ENCODE data around the gene DNAH5.

Gene DNAH5

DNA sequence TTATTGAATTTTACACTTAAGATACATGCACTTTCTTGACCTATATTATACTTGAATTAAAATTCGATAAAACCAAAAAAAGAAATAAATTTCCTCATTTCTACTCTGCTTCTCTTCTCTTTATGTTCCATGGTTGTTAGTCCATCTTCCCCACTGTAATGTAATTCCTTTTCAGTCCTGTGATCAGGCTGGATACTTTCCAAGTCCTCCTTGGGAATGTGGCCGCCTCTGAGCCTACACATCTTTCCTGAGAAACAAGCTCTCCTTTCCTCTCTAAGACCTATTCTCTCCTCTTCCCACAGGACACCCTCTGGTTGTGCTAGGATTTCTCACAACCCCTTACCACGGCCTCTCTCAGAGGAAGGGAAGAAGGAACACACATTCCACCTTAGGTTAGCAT is 285.1 kb downstream of the DNAH5 start:
- Histone ChIP-seq H3K27ac (ENCODE audit: low read depth, low read length) (no peak overlapping the region), H3K4me1 (ENCODE audit: control insufficient read depth in 5 of 5, insufficient read depth in 5 of 5, low read length in 5 of 5) (no peaks in the 10 kb centered on the region), H3K4me3 (ENCODE audit: low read depth in 1 of 5, low read length in 5 of 5) (no peak overlapping the region), H3K9me3 (ENCODE audit: control insufficient read depth in 5 of 5, low read length in 5 of 5) (peaks cover 0 to 11% (median 0%) of the 10 kb centered on the region in 5 donors), H3K9ac (ENCODE audit: low read length in 5 of 5) (no peak overlapping the region), H3K27me3 (ENCODE audit: control insufficient read depth in 5 of 5, insufficient read depth in 4 of 5, low read length in 5 of 5) (peaks cover 0 to 2% (median 0%) of the 10 kb centered on the region in 5 donors), H3K36me3 (ENCODE audit: control insufficient read depth in 5 of 5, insufficient read depth in 5 of 5, low read length in 5 of 5) (no peaks in the 10 kb centered on the region)

DNA sequence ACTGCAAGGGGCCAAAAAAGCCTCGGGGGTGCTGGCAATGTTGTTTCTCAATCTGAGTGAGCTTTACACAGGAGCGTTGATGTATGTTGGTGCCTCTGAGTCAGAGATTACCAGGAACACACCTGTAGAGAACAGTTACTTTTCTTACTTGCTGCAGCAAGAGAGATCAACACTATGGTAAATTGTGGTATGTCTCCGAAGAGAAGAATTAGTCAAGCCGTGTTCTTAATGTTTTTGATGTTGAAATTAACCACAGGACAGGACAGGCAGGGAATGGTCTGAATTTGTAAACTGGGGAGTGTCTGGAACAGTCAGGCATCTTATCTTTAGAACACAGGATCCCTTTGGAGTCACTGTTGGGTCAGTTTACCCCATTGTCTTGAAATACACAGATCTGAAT is 285.7 kb downstream of the DNAH5 start:
- H3K9me3 ChIP-seq (ENCODE audit: control insufficient read depth in 5 of 5, low read length in 5 of 5), result peaks cover 0 to 11% (median 0%) of the 10 kb centered on the region in 5 donors
- H3K4me3 ChIP-seq (ENCODE audit: low read depth in 1 of 5, low read length in 5 of 5), result no peak overlapping the region
- H3K27me3 ChIP-seq (ENCODE audit: control insufficient read depth in 5 of 5, insufficient read depth in 4 of 5, low read length in 5 of 5), result peaks cover 0 to 2% (median 0%) of the 10 kb centered on the region in 5 donors
- H3K4me1 ChIP-seq (ENCODE audit: control insufficient read depth in 5 of 5, insufficient read depth in 5 of 5, low read length in 5 of 5), result no peaks in the 10 kb centered on the region
- H3K27ac ChIP-seq (ENCODE audit: low read depth, low read length), result no peak overlapping the region
- no peaks in the 10 kb centered on the region for H3K36me3 ChIP-seq (ENCODE audit: control insufficient read depth in 5 of 5, insufficient read depth in 5 of 5, low read length in 5 of 5)
- no peak overlapping the region for H3K9ac ChIP-seq (ENCODE audit: low read length in 5 of 5)

- H3K4me3 ChIP-seq (ENCODE audit: low read depth in 1 of 5, low read length in 5 of 5), result no peak overlapping the region
- H3K27ac ChIP-seq (ENCODE audit: low read depth, low read length), result no peak overlapping the region
- H3K9me3 ChIP-seq (ENCODE audit: control insufficient read depth in 5 of 5, low read length in 5 of 5), result peaks cover 0 to 8% (median 0%) of the 10 kb centered on the region in 5 donors
- no peak overlapping the region for H3K9ac ChIP-seq (ENCODE audit: low read length in 5 of 5)
- no peaks in the 10 kb centered on the region for H3K4me1 ChIP-seq (ENCODE audit: control insufficient read depth in 5 of 5, insufficient read depth in 5 of 5, low read length in 5 of 5)
- H3K27me3 ChIP-seq (ENCODE audit: control insufficient read depth in 5 of 5, insufficient read depth in 4 of 5, low read length in 5 of 5), result peaks cover 0 to 2% (median 0%) of the 10 kb centered on the region in 5 donors
- H3K36me3 ChIP-seq (ENCODE audit: control insufficient read depth in 5 of 5, insufficient read depth in 5 of 5, low read length in 5 of 5), result no peaks in the 10 kb centered on the region
These were observed 286.3 kb downstream of the DNAH5 start for GRCh38 chr5:13658152-13658551.

GRCh38 chr5:13653709-13654108 is 290.8 kb downstream of the DNAH5 start:
- no peaks in the 10 kb centered on the region for H3K27me3 ChIP-seq (ENCODE audit: control insufficient read depth in 5 of 5, insufficient read depth in 4 of 5, low read length in 5 of 5)
- H3K4me3 ChIP-seq (ENCODE audit: low read depth in 1 of 5, low read length in 5 of 5), result no peak overlapping the region
- H3K9ac ChIP-seq (ENCODE audit: low read length in 5 of 5), result no peak overlapping the region
- no peaks in the 10 kb centered on the region for H3K36me3 ChIP-seq (ENCODE audit: control insufficient read depth in 5 of 5, insufficient read depth in 5 of 5, low read length in 5 of 5)
- no peaks in the 10 kb centered on the region for H3K4me1 ChIP-seq (ENCODE audit: control insufficient read depth in 5 of 5, insufficient read depth in 5 of 5, low read length in 5 of 5)
- H3K27ac ChIP-seq (ENCODE audit: low read depth, low read length), result no peak overlapping the region
- H3K9me3 ChIP-seq (ENCODE audit: control insufficient read depth in 5 of 5, low read length in 5 of 5), result peaks cover 0 to 8% (median 0%) of the 10 kb centered on the region in 5 donors

- no peak overlapping the region for H3K9ac ChIP-seq (ENCODE audit: low read length in 5 of 5)
- no peaks in the 10 kb centered on the region for H3K36me3 ChIP-seq (ENCODE audit: control insufficient read depth in 5 of 5, insufficient read depth in 5 of 5, low read length in 5 of 5)
- no peak overlapping the region for H3K27ac ChIP-seq (ENCODE audit: low read depth, low read length)
- no peak overlapping the region for H3K4me3 ChIP-seq (ENCODE audit: low read depth in 1 of 5, low read length in 5 of 5)
- no peaks in the 10 kb centered on the region for H3K27me3 ChIP-seq (ENCODE audit: control insufficient read depth in 5 of 5, insufficient read depth in 4 of 5, low read length in 5 of 5)
- H3K9me3 ChIP-seq (ENCODE audit: control insufficient read depth in 5 of 5, low read length in 5 of 5), result no peaks in the 10 kb centered on the region
- H3K4me1 ChIP-seq (ENCODE audit: control insufficient read depth in 5 of 5, insufficient read depth in 5 of 5, low read length in 5 of 5), result no peaks in the 10 kb centered on the region
These were observed 294.8 kb downstream of the DNAH5 start for GRCh38 chr5:13649656-13650055.

- H3K9ac ChIP-seq (ENCODE audit: low read length in 5 of 5), result no peak overlapping the region
- no peak overlapping the region for H3K27ac ChIP-seq (ENCODE audit: low read depth, low read length)
- H3K36me3 ChIP-seq (ENCODE audit: control insufficient read depth in 5 of 5, insufficient read depth in 5 of 5, low read length in 5 of 5), result no peaks in the 10 kb centered on the region
- H3K9me3 ChIP-seq (ENCODE audit: control insufficient read depth in 5 of 5, low read length in 5 of 5), result no peaks in the 10 kb centered on the region
- no peaks in the 10 kb centered on the region for H3K4me1 ChIP-seq (ENCODE audit: control insufficient read depth in 5 of 5, insufficient read depth in 5 of 5, low read length in 5 of 5)
- H3K4me3 ChIP-seq (ENCODE audit: low read depth in 1 of 5, low read length in 5 of 5), result no peak overlapping the region
- no peaks in the 10 kb centered on the region for H3K27me3 ChIP-seq (ENCODE audit: control insufficient read depth in 5 of 5, insufficient read depth in 4 of 5, low read length in 5 of 5)
These were observed 295.7 kb downstream of the DNAH5 start for GRCh38 chr5:13648822-13649221.

DNA sequence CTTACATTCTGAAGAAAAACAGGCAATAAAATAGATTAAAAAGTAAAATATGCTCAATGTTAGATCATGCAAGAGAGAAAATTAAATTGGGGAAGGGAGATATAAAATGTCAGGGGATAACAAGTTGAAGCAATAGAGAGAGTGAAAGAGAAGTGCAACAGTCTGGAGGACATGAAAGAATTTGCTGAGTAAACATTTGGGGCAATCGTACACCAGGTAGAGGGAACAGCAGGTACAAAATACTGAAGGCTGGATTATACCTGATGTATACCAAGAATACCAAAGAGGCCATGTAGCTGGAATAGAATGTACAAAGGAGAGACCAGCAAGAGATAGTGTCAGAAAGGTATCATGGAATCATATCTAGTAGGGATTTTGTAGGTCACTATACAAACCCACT is 300.8 kb downstream of the DNAH5 start:
- no peak overlapping the region for H3K27ac ChIP-seq (ENCODE audit: low read depth, low read length)
- no peak overlapping the region for H3K4me3 ChIP-seq (ENCODE audit: low read depth in 1 of 5, low read length in 5 of 5)
- no peak overlapping the region for H3K9ac ChIP-seq (ENCODE audit: low read length in 5 of 5)
- H3K27me3 ChIP-seq (ENCODE audit: control insufficient read depth in 5 of 5, insufficient read depth in 4 of 5, low read length in 5 of 5), result no peaks in the 10 kb centered on the region
- H3K9me3 ChIP-seq (ENCODE audit: control insufficient read depth in 5 of 5, low read length in 5 of 5), result peaks cover 0 to 3% (median 0%) of the 10 kb centered on the region in 5 donors
- no peaks in the 10 kb centered on the region for H3K36me3 ChIP-seq (ENCODE audit: control insufficient read depth in 5 of 5, insufficient read depth in 5 of 5, low read length in 5 of 5)
- H3K4me1 ChIP-seq (ENCODE audit: control insufficient read depth in 5 of 5, insufficient read depth in 5 of 5, low read length in 5 of 5), result no peaks in the 10 kb centered on the region

DNA sequence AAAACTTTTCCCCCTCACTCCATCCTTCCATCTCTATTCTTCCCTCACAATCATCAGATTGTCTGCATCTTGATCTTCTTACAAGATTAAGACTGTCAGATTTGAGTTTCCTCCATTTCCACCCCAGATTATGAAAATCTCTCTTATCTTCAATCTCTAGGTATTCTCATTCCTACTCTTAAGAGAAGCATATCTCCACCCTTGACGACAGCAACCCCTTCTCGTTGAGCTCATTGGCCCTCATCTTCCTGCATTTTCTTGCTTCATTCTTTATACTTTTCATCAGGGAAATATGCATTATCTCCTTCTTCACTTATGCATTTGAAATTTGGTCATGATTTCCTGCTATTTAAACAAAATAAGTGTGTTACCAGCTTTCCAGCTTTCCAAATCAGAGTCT is 301.3 kb downstream of the DNAH5 start:
- Histone ChIP-seq H3K27ac (ENCODE audit: low read depth, low read length) (no peak overlapping the region), H3K9me3 (ENCODE audit: control insufficient read depth in 5 of 5, low read length in 5 of 5) (peaks cover 0 to 3% (median 0%) of the 10 kb centered on the region in 5 donors), H3K36me3 (ENCODE audit: control insufficient read depth in 5 of 5, insufficient read depth in 5 of 5, low read length in 5 of 5) (no peaks in the 10 kb centered on the region), H3K4me1 (ENCODE audit: control insufficient read depth in 5 of 5, insufficient read depth in 5 of 5, low read length in 5 of 5) (no peaks in the 10 kb centered on the region), H3K4me3 (ENCODE audit: low read depth in 1 of 5, low read length in 5 of 5) (no peak overlapping the region), H3K9ac (ENCODE audit: low read length in 5 of 5) (no peak overlapping the region), H3K27me3 (ENCODE audit: control insufficient read depth in 5 of 5, insufficient read depth in 4 of 5, low read length in 5 of 5) (no peaks in the 10 kb centered on the region)
